ENCODE data around the gene TCF15. TPM values are rescaled to one million over a fixed set of nuclear protein-coding genes. Genes with fewer than 3 reads are reported as not detected.
A peak's percentile ranks its signal among the peaks of the same experiment; 100 is the strongest.

The TCF15 gene
- total RNA-seq, 1 donor from 2014 or later = not detected

- Histone ChIP-seq H3K9ac (ENCODE audit: low read length) (no peak overlapping the region), H3K36me3 (ENCODE audit: insufficient read depth, low read length) (peaks cover 21% of the 10 kb centered on the region), H2AFZ (ENCODE audit: low read depth, low read length) (no peak overlapping the region), H3K4me1 (ENCODE audit: insufficient read depth, low read length) (no peaks in the 10 kb centered on the region), H3K4me2 (ENCODE audit: low read length) (peak overlapping the region; percentile 11), H3K79me2 (ENCODE audit: insufficient read depth, low read length) (peaks cover 38% of the 10 kb centered on the region), H4K20me1 (ENCODE audit: insufficient read depth, low read length) (peaks cover 51% of the 10 kb centered on the region), H3K27me3 (ENCODE audit: insufficient read depth, low read length) (no peaks in the 10 kb centered on the region), H3K4me3 (ENCODE audit: insufficient read depth, low read depth, low read length) (no peak overlapping the region), H3K27ac (ENCODE audit: low read depth, low read length) (no peak overlapping the region), H3K9me3 (ENCODE audit: insufficient read depth, low read depth, low read length) (no peaks in the 10 kb centered on the region)
- peaks cover 9% of the 10 kb centered on the region for H3K27me3 Mint-ChIP-seq (ENCODE audit: low read depth, unreplicated experiment)
- no peak overlapping the region for H3K4me3 Mint-ChIP-seq (ENCODE audit: unreplicated experiment)
- no peak for TF ChIP-seq EZH2 (IDR thresholded peaks at IDR 0.05; ENCODE audit: insufficient read depth, low read length)
- peak; percentile 93 for TF ChIP-seq CTCF (IDR thresholded peaks at IDR 0.05; ENCODE audit: insufficient read depth, low read depth, low read length)
- no peaks in the 10 kb centered on the region for H3K4me1 Mint-ChIP-seq (ENCODE audit: low read depth, unreplicated experiment)
- no peak for FAIRE-seq
- peaks cover 33% of the 10 kb centered on the region for H3K36me3 Mint-ChIP-seq (ENCODE audit: low read depth, unreplicated experiment)
- no peak overlapping the region for H3K27ac Mint-ChIP-seq (ENCODE audit: unreplicated experiment)
- H3K9me3 Mint-ChIP-seq (ENCODE audit: unreplicated experiment) = no peaks in the 10 kb centered on the region
- DNase-seq (ENCODE audit: low read depth) = no peak
Measured at GRCh38 chr20:645318-646106, 35.4 kb upstream of the TCF15 start.

- H3K27ac Mint-ChIP-seq (ENCODE audit: unreplicated experiment) = no peak overlapping the region
- no peaks in the 10 kb centered on the region for H3K9me3 ChIP-seq (ENCODE audit: insufficient read depth, low read depth, low read length)
- peaks cover 31% of the 10 kb centered on the region for H3K79me2 ChIP-seq (ENCODE audit: insufficient read depth, low read length)
- H4K20me1 ChIP-seq (ENCODE audit: insufficient read depth, low read length) = peaks cover 44% of the 10 kb centered on the region
- TF ChIP-seq CTCF (IDR thresholded peaks at IDR 0.05; ENCODE audit: insufficient read depth, low read depth, low read length) = no peak
- no peak overlapping the region for H3K4me3 ChIP-seq (ENCODE audit: insufficient read depth, low read depth, low read length)
- H3K4me3 Mint-ChIP-seq (ENCODE audit: unreplicated experiment) = no peak overlapping the region
- H3K9me3 Mint-ChIP-seq (ENCODE audit: unreplicated experiment) = peaks cover 3% of the 10 kb centered on the region
- H3K36me3 ChIP-seq (ENCODE audit: insufficient read depth, low read length) = peaks cover 20% of the 10 kb centered on the region
- H3K27me3 ChIP-seq (ENCODE audit: insufficient read depth, low read length) = no peaks in the 10 kb centered on the region
- H3K36me3 Mint-ChIP-seq (ENCODE audit: low read depth, unreplicated experiment) = peaks cover 27% of the 10 kb centered on the region
- no peak overlapping the region for H2AFZ ChIP-seq (ENCODE audit: low read depth, low read length)
- peak overlapping the region; percentile 11 for H3K4me2 ChIP-seq (ENCODE audit: low read length)
- no peak for DNase-seq (ENCODE audit: low read depth)
- no peak for FAIRE-seq
- H3K27me3 Mint-ChIP-seq (ENCODE audit: low read depth, unreplicated experiment) = peaks cover 15% of the 10 kb centered on the region
- no peak overlapping the region for H3K27ac ChIP-seq (ENCODE audit: low read depth, low read length)
- no peaks in the 10 kb centered on the region for H3K4me1 Mint-ChIP-seq (ENCODE audit: low read depth, unreplicated experiment)
- no peak overlapping the region for H3K9ac ChIP-seq (ENCODE audit: low read length)
- no peaks in the 10 kb centered on the region for H3K4me1 ChIP-seq (ENCODE audit: insufficient read depth, low read length)
Measured at GRCh38 chr20:644692-645317, 34.7 kb upstream of the TCF15 start.

Data from astrocyte (in vitro differentiated cells and primary cell).